Forelimb muscle (tissue), 1 donor: ENCODE data around the gene RTP1. TPM values are rescaled to one million over a fixed set of nuclear protein-coding genes. Genes with fewer than 3 reads are reported as not detected.
"Not testable (repeated sequence)": the region's sequence is repeated elsewhere in the genome, so short reads cannot be mapped to it uniquely, and the experiment has no call there.

Experiments used
- DNase-seq: peaks from one replicate; pipeline ENCODE4 v3.0.0-alpha.2; 2013; ENCODE audit warnings: low read depth
- polyA plus RNA-seq: library from polyadenylated mRNA; unstranded; fragments of 120-200 nt; gene quantifications from one replicate; pipeline ENCODE4 v1.2.1, GENCODE V29; 2013; ENCODE audit not compliant: insufficient read length

The RTP1 gene
- polyA plus RNA-seq, 1 donor: not detected

- DNase-seq: no peak
Measured at GRCh38 chr3:187198490-187198889, 1.2 kb downstream of the RTP1 start.

GRCh38 chr3:187199463-187200050 lies 2.3 kb downstream of the RTP1 start:
- DNase-seq: not testable (repeated sequence)

GRCh38 chr3:187205683-187206082 lies 8.4 kb downstream of the RTP1 start:
- DNase-seq: no peak

GRCh38 chr3:187207062-187207461 lies 9.8 kb downstream of the RTP1 start:
- no peak for DNase-seq

GRCh38 chr3:187207624-187208023 lies 10.3 kb downstream of the RTP1 start:
- DNase-seq: no peak

- DNase-seq: no peak
Measured at GRCh38 chr3:187208159-187208558, 10.9 kb downstream of the RTP1 start.

- DNase-seq: no peak
Measured at GRCh38 chr3:187209491-187209890, 12.2 kb downstream of the RTP1 start.

GRCh38 chr3:187210091-187210490 lies 12.8 kb downstream of the RTP1 start:
- DNase-seq: no peak

GRCh38 chr3:187210545-187211327 lies 13.4 kb downstream of the RTP1 start:
- no peak for DNase-seq

- DNase-seq: no peak
Measured at GRCh38 chr3:187211532-187212195, 14.4 kb downstream of the RTP1 start.

GRCh38 chr3:187212196-187212545 lies 14.9 kb downstream of the RTP1 start:
- no peak for DNase-seq

GRCh38 chr3:187212705-187213104 lies 15.4 kb downstream of the RTP1 start:
- no peak for DNase-seq

GRCh38 chr3:187213616-187214015 lies 16.3 kb downstream of the RTP1 start:
- no peak for DNase-seq

- DNase-seq: no peak
Measured at GRCh38 chr3:187215460-187215859, 18.2 kb downstream of the RTP1 start.

GRCh38 chr3:187222801-187223200 lies 25.5 kb downstream of the RTP1 start:
- DNase-seq: no peak

- no peak for DNase-seq
Measured at GRCh38 chr3:187223799-187224198, 26.5 kb downstream of the RTP1 start.

- DNase-seq: no peak
Measured at GRCh38 chr3:187227658-187228258, 30.5 kb downstream of the RTP1 start.

- DNase-seq: no peak
Measured at GRCh38 chr3:187228740-187229139, 31.5 kb downstream of the RTP1 start.

- DNase-seq: no peak
Measured at GRCh38 chr3:187230011-187230410, 32.7 kb downstream of the RTP1 start.

- no peak for DNase-seq
Measured at GRCh38 chr3:187236962-187237361, 39.7 kb downstream of the RTP1 start.

- DNase-seq: no peak
Measured at GRCh38 chr3:187237741-187238140, 40.5 kb downstream of the RTP1 start.

GRCh38 chr3:187238239-187238638 lies 41.0 kb downstream of the RTP1 start:
- DNase-seq: no peak

- not testable (repeated sequence) for DNase-seq
Measured at GRCh38 chr3:187238835-187239234, 41.5 kb downstream of the RTP1 start.
